Uterus (tissue), 4 donors: ENCODE measurements around the gene BCAR1. TPM values are rescaled to one million over a fixed set of nuclear protein-coding genes. Genes with fewer than 3 reads are reported as not detected.

ENCODE experiments used
- DNase-seq, 2 donors: peaks; one replicate each; pipeline ENCODE4 v3.0.0-alpha.2; 2019 to 2020
- H3K27ac ChIP-seq, 2 donors: fragments of 200-600 bp; sonication (generic); 1 replicate in 1 of 2; 2 replicates in 1 of 2; pipeline ENCODE4 v1.5.1; 2016 to 2018
- H3K27me3 ChIP-seq, 2 donors: fragments of 200-600 bp; sonication (generic); one replicate each; pipeline ENCODE4 v1.5.1; 2018 to 2019; ENCODE audit warnings: control low read depth in 1 of 2
- H3K36me3 ChIP-seq, 2 donors: fragments of 200-600 bp; sonication (generic); one replicate each; pipeline ENCODE4 v1.5.1; 2019; ENCODE audit warnings: control low read depth in 1 of 2
- H3K4me1 ChIP-seq, 2 donors: fragments of 200-600 bp; sonication (generic); one replicate each; pipeline ENCODE4 v1.5.1; 2018 to 2019; ENCODE audit warnings: control low read depth in 1 of 2
- H3K4me3 ChIP-seq, 2 donors: fragments of 200-600 bp; sonication (generic); 1 replicate in 1 of 2; 2 replicates in 1 of 2; pipeline ENCODE4 v1.5.1; 2018 to 2019; ENCODE audit warnings: mild to moderate bottlenecking in 1 of 2
- H3K9me3 ChIP-seq, 2 donors: fragments of 200-600 bp; sonication (generic); one replicate each; pipeline ENCODE4 v1.5.1; 2019; ENCODE audit warnings: control low read depth in 1 of 2
- CTCF ChIP-seq, 4 experiments: fragments of 200-600 bp in 2 of 4; fragments of 450-650 bp in 2 of 4; sonication (generic) in 2 of 4; IDR thresholded peaks; one replicate each; pipeline ENCODE4 v1.5.1; 2016 to 2019; ENCODE audit warnings: antibody characterized with exemption in 4 of 4, mild to moderate bottlenecking in 2 of 4, moderate library complexity in 1 of 4
- POLR2A ChIP-seq, 2 donors: fragments of 450-650 bp; IDR thresholded peaks; one replicate each; pipeline ENCODE4 v1.6.1; 2016; ENCODE audit warnings: antibody characterized with exemption in 2 of 2, mild to moderate bottlenecking in 1 of 2, moderate library complexity in 1 of 2
- intact Hi-C: fragments of 100-400 bp; cut with DNase I; formaldehyde crosslinking; loops from one replicate; pipeline ENCODE4 v1.15.1; 2023; ENCODE audit warnings: low total_unique reads
- total RNA-seq, 4 donors: library from RNA; depleted of rRNA in 3 of 4; stranded (reverse); fragments of >200 nt in 3 of 4; gene quantifications; one replicate each; pipeline versions ENCODE4 v1.1.0 to v1.2.4, GENCODE V29; 2014 to 2023
- donor health status: DM: yes; HTN: yes; CAD: no.

The BCAR1 gene
- total RNA-seq: 100 to 1,000 TPM in 1 of 4 donors, 10 to 100 TPM in 3; 42.8 to 104 (median 47.2) TPM

- Histone ChIP-seq H3K27ac (peak within 1 kb of the TSS; percentile 82 to 97), H3K4me1 (peaks cover 29 to 74% of the 10 kb centered on the region in 2 donors), H3K36me3 (no peaks in the 10 kb centered on the region), H3K4me3 (peak within 1 kb of the TSS; percentile 40 to 65), H3K27me3 (no peaks in the 10 kb centered on the region), H3K9me3 (no peaks in the 10 kb centered on the region)
- peak; percentile 87 to 89 for DNase-seq
- intact Hi-C loops: loop anchor here (5.0 kb wide), 1 partner anchor 136 kb away; no protein-coding TSS in a partner anchor
- TF ChIP-seq CTCF (IDR thresholded peaks at IDR 0.05) (peak in 3 of 4 experiments; percentile 6 to 15 (median 12)), POLR2A (IDR thresholded peaks at IDR 0.05) (peak; percentile 71 to 74)
Measured at GRCh38 chr16:75251280-75252048, at the start of gene BCAR1. TSS of gene BCAR1 (minus strand) at chr16:75251624. CDS start at chr16:75251482, 142 bp downstream.

- DNase-seq: no peak
- Histone ChIP-seq H3K27me3 (no peaks in the 10 kb centered on the region), H3K4me1 (no peaks in the 10 kb centered on the region), H3K27ac (no peak overlapping the region), H3K4me3 (no peak overlapping the region), H3K36me3 (no peaks in the 10 kb centered on the region), H3K9me3 (no peaks in the 10 kb centered on the region)
- intact Hi-C loops: no loop called here
- TF ChIP-seq CTCF (IDR thresholded peaks at IDR 0.05) (no peak), POLR2A (IDR thresholded peaks at IDR 0.05) (no peak)
Measured at GRCh38 chr16:75298267-75298666, 46.8 kb upstream of the BCAR1 start.

GRCh38 chr16:75296606-75297005 is 45.2 kb upstream of the BCAR1 start:
- Histone ChIP-seq H3K4me3 (no peak overlapping the region), H3K4me1 (no peaks in the 10 kb centered on the region), H3K36me3 (no peaks in the 10 kb centered on the region), H3K27me3 (no peaks in the 10 kb centered on the region), H3K27ac (no peak overlapping the region), H3K9me3 (no peaks in the 10 kb centered on the region)
- intact Hi-C loops: no loop called here
- no peak for DNase-seq
- TF ChIP-seq CTCF (IDR thresholded peaks at IDR 0.05): no peak
- no peak for TF ChIP-seq POLR2A (IDR thresholded peaks at IDR 0.05)

GRCh38 chr16:75294773-75295459 is 43.5 kb upstream of the BCAR1 start:
- Histone ChIP-seq H3K4me3 (no peak overlapping the region), H3K27ac (no peak overlapping the region), H3K9me3 (no peaks in the 10 kb centered on the region), H3K27me3 (no peaks in the 10 kb centered on the region), H3K4me1 (no peaks in the 10 kb centered on the region), H3K36me3 (no peaks in the 10 kb centered on the region)
- no peak for DNase-seq
- TF ChIP-seq POLR2A (IDR thresholded peaks at IDR 0.05) (no peak), CTCF (IDR thresholded peaks at IDR 0.05) (no peak)
- intact Hi-C loops: no loop called here

- H3K9me3 ChIP-seq: no peaks in the 10 kb centered on the region
- TF ChIP-seq CTCF (IDR thresholded peaks at IDR 0.05) (no peak), POLR2A (IDR thresholded peaks at IDR 0.05) (no peak)
- H3K4me3 ChIP-seq: no peak overlapping the region
- no peaks in the 10 kb centered on the region for H3K36me3 ChIP-seq
- no peak overlapping the region for H3K27ac ChIP-seq
- DNase-seq: no peak
- H3K4me1 ChIP-seq: no peaks in the 10 kb centered on the region
- intact Hi-C loops: no loop called here
- H3K27me3 ChIP-seq: no peaks in the 10 kb centered on the region
Measured at GRCh38 chr16:75293772-75294171, 42.3 kb upstream of the BCAR1 start.
